GM23338 (cell line): Measurements from ENCODE around the gene HCK. TPM values are rescaled to one million over a fixed set of nuclear protein-coding genes. Genes with fewer than 3 reads are reported as not detected.

Source experiments
- ATAC-seq: fragments of 200-7000 bp; cut with Tn5 transposase; 3 replicates; pipeline ENCODE4 v1.9.1; 2020
- DNase-seq: peaks from one replicate; pipeline ENCODE4 v3.0.0-alpha.2; 2015; ENCODE audit warnings: low spot score
- H2AFZ ChIP-seq: fragments of 200-600 bp; sonication (generic); 2 replicates; pipeline ENCODE4 v1.8.0; 2016; ENCODE audit warnings: antibody characterized with exemption, mild to moderate bottlenecking, moderate library complexity
- H3F3A ChIP-seq: fragments of 200-600 bp; sonication (generic); replicated peaks from 2 replicates; pipeline ENCODE4 v1.8.0; 2017; ENCODE audit warnings: antibody characterized with exemption, mixed run types, low read depth
- H3K27ac ChIP-seq: fragments of 200-600 bp; sonication (generic); 2 replicates; pipeline ENCODE4 v1.6.1; 2016; ENCODE audit warnings: low read depth
- H3K27me3 ChIP-seq: fragments of 200-600 bp; sonication (generic); 2 replicates; pipeline ENCODE4 v1.8.0; 2016; ENCODE audit warnings: mild to moderate bottlenecking, mixed run types, moderate library complexity; ENCODE audit not compliant: insufficient read depth
- H3K36me3 ChIP-seq: fragments of 200-600 bp; sonication (generic); 2 replicates; pipeline ENCODE4 v1.8.0; 2016; ENCODE audit warnings: mild to moderate bottlenecking; ENCODE audit not compliant: insufficient read depth
- H3K4me1 ChIP-seq: fragments of 200-600 bp; sonication (generic); 2 replicates; pipeline ENCODE4 v1.8.0; 2016; ENCODE audit warnings: mild to moderate bottlenecking, moderate library complexity; ENCODE audit not compliant: insufficient read depth
- H3K4me2 ChIP-seq: fragments of 200-600 bp; sonication (generic); 2 replicates; pipeline ENCODE4 v1.7.1; 2017; ENCODE audit warnings: mixed run types
- H3K4me3 ChIP-seq: fragments of 200-600 bp; sonication (generic); 2 replicates; pipeline ENCODE4 v1.6.1; 2016; ENCODE audit warnings: mixed run types
- H3K79me2 ChIP-seq: fragments of 200-600 bp; sonication (generic); replicated peaks from 2 replicates; pipeline ENCODE4 v1.8.0; 2017; ENCODE audit warnings: mild to moderate bottlenecking; ENCODE audit not compliant: insufficient read depth
- H3K9me2 ChIP-seq: fragments of 200-600 bp; sonication (generic); 2 replicates; pipeline ENCODE4 v1.8.0; 2017; ENCODE audit not compliant: insufficient read depth
- H4K20me1 ChIP-seq: fragments of 200-600 bp; sonication (generic); replicated peaks from 2 replicates; pipeline ENCODE4 v1.8.0; 2017; ENCODE audit warnings: mild to moderate bottlenecking; ENCODE audit not compliant: insufficient read depth
- H3K27ac Mint-ChIP-seq: 2 replicates; pipeline ENCODE4 v1.8.0; 2020; ENCODE audit warnings: inconsistent platforms, mild to moderate bottlenecking, moderate library complexity, mixed read lengths
- H3K27me3 Mint-ChIP-seq: 3 replicates; pipeline ENCODE4 v1.8.0; 2022; ENCODE audit warnings: low read depth, mild to moderate bottlenecking, moderate library complexity, mixed read lengths, inconsistent platforms; ENCODE audit not compliant: insufficient read depth, poor library complexity
- H3K36me3 Mint-ChIP-seq: 3 replicates; pipeline ENCODE4 v1.8.0; 2021; ENCODE audit warnings: low read depth, mild to moderate bottlenecking, inconsistent platforms, moderate library complexity, mixed read lengths
- H3K4me1 Mint-ChIP-seq: 3 replicates; pipeline ENCODE4 v1.8.0; 2020; ENCODE audit warnings: mild to moderate bottlenecking, inconsistent platforms, mixed read lengths
- H3K4me3 Mint-ChIP-seq: 3 replicates; pipeline ENCODE4 v1.8.0; 2021; ENCODE audit warnings: moderate library complexity, mild to moderate bottlenecking, inconsistent platforms, mixed read lengths
- H3K9me3 Mint-ChIP-seq: 3 replicates; pipeline ENCODE4 v1.8.0; 2020; ENCODE audit warnings: moderate library complexity, mild to moderate bottlenecking, inconsistent platforms, mixed read lengths
- CREB1 ChIP-seq: fragments of 250-450 bp; sonication (Bioruptor Pico); IDR thresholded peaks from 2 replicates; pipeline ENCODE4 v1.5.0; 2020; ENCODE audit warnings: low read depth, mild to moderate bottlenecking, moderate library complexity
- CTCF ChIP-seq, 2 experiments: fragments of 200-600 bp in 1 of 2; sonication (generic) in 1 of 2; conservative IDR thresholded peaks; 2 replicates each; pipeline versions ENCODE4 v1.5.1 to v1.6.1; 2016 to 2017; ENCODE audit warnings: antibody characterized with exemption in 2 of 2, low read depth in 2 of 2, mild to moderate bottlenecking in 2 of 2, moderate library complexity in 1 of 2
- ETS1 ChIP-seq: IDR thresholded peaks from 2 replicates; pipeline ENCODE4 v1.6.1; 2016; ENCODE audit warnings: antibody characterized with exemption
- EZH2phosphoT487 ChIP-seq: fragments of 200-600 bp; sonication (generic); IDR thresholded peaks from one replicate; pipeline ENCODE4 v1.8.1; 2018; ENCODE audit warnings: antibody characterized with exemption; ENCODE audit not compliant: unreplicated experiment
- NANOG ChIP-seq: IDR thresholded peaks from 2 replicates; pipeline ENCODE4 v1.6.1; 2016; ENCODE audit warnings: antibody characterized with exemption, borderline replicate concordance
- REST ChIP-seq: IDR thresholded peaks from one replicate; pipeline ENCODE4 v1.6.1; 2018; ENCODE audit warnings: antibody characterized with exemption; ENCODE audit not compliant: unreplicated experiment
- ZNF114 ChIP-seq: fragments of 250-450 bp; sonication (Bioruptor Pico); IDR thresholded peaks from 2 replicates; pipeline ENCODE4 v1.5.0; 2020; ENCODE audit warnings: mild to moderate bottlenecking, moderate library complexity
- ZNF331 ChIP-seq: fragments of 250-450 bp; sonication (Bioruptor Pico); IDR thresholded peaks from 2 replicates; pipeline ENCODE4 v1.5.0; 2020; ENCODE audit warnings: low read depth, mild to moderate bottlenecking, moderate library complexity
- ZNF462 ChIP-seq: fragments of 250-450 bp; sonication (Bioruptor Pico); IDR thresholded peaks from 2 replicates; pipeline ENCODE4 v1.5.0; 2020; ENCODE audit warnings: mild to moderate bottlenecking, moderate library complexity
- polyA plus RNA-seq: library from polyadenylated mRNA; unstranded; fragments of >200 nt; fragmentation: Nextera tagmentation; extraction: Ambion mirVana; gene quantifications from 2 replicates; pipeline ENCODE4 v1.2.1, GENCODE V29; 2016
- total RNA-seq: library from RNA; depleted of rRNA; stranded (reverse); fragments of >200 nt; shearing (Covaris generic); gene quantifications from 2 replicates; pipeline ENCODE4 v1.2.3, GENCODE V29; 2014

The HCK gene
- total and polyA plus RNA-seq, 2 experiments from 2014 or later: 0.97 TPM; not detected in 1

GRCh38 chr20:32115211-32115767 lies 63.2 kb downstream of the HCK start:
- Histone ChIP-seq H3K79me2 (peaks cover 100% of the 10 kb centered on the region), H3K27me3 (no peaks in the 10 kb centered on the region), H3K4me3 (no peak overlapping the region), H3K4me1 (peaks cover 20% of the 10 kb centered on the region), H4K20me1 (peaks cover 52% of the 10 kb centered on the region), H2AFZ (no peak overlapping the region), H3K4me2 (no peak overlapping the region), H3K9me2 (no peaks in the 10 kb centered on the region), H3K36me3 (no peaks in the 10 kb centered on the region), H3F3A (0 out of 2 replicates have a peak, but pooled peaks cover 5% of the 10 kb centered on the region), H3K27ac (no peak overlapping the region)
- DNase-seq (no peak), ATAC-seq (no peak)
- Mint-ChIP-seq H3K27ac (no peak overlapping the region), H3K36me3 (peaks cover 6% of the 10 kb centered on the region; the same call in 2 of the 3 replicates), H3K4me1 (peaks cover 16% of the 10 kb centered on the region), H3K9me3 (no peaks in the 10 kb centered on the region), H3K4me3 (no peak overlapping the region), H3K27me3 (no peaks in the 10 kb centered on the region)
- TF ChIP-seq ZNF114 (CRISPR knock-in tag): no peak
- no peak for TF ChIP-seq ZNF462 (CRISPR knock-in tag)
- no peak for TF ChIP-seq EZH2phosphoT487
- no peak for TF ChIP-seq REST
- TF ChIP-seq CREB1 (CRISPR knock-in tag): no peak
- TF ChIP-seq NANOG: no peak
- TF ChIP-seq ZNF331: no peak
- TF ChIP-seq CTCF (conservative IDR thresholded peaks at IDR 0.05; ENCODE audit: low read depth in 2 of 2): no peak
- TF ChIP-seq ETS1: no peak
